GM18951 (cell line): ENCODE measurements around the gene COA3.

Experiments used
- POLR2A ChIP-seq: IDR thresholded peaks from 4 replicates; pipeline ENCODE4 v1.6.1; 2011; ENCODE audit warnings: mild to moderate bottlenecking; ENCODE audit not compliant: insufficient read length, insufficient read depth; ENCODE audit errors: extremely low read depth
- in situ Hi-C: fragments of 300-500 bp; cut with MboI; formaldehyde crosslinking; loops from one replicate; pipeline ENCODE4 v1.12.0; 2022; ENCODE audit warnings: low sequenced_read_pairs, mixed read lengths, inconsistent platforms; ENCODE audit not compliant: unreplicated experiment

COA3 gene

GRCh38 chr17:42783062-42783790 is 15.3 kb downstream of the COA3 start:
- in situ Hi-C loops, result no loop called here

DNA sequence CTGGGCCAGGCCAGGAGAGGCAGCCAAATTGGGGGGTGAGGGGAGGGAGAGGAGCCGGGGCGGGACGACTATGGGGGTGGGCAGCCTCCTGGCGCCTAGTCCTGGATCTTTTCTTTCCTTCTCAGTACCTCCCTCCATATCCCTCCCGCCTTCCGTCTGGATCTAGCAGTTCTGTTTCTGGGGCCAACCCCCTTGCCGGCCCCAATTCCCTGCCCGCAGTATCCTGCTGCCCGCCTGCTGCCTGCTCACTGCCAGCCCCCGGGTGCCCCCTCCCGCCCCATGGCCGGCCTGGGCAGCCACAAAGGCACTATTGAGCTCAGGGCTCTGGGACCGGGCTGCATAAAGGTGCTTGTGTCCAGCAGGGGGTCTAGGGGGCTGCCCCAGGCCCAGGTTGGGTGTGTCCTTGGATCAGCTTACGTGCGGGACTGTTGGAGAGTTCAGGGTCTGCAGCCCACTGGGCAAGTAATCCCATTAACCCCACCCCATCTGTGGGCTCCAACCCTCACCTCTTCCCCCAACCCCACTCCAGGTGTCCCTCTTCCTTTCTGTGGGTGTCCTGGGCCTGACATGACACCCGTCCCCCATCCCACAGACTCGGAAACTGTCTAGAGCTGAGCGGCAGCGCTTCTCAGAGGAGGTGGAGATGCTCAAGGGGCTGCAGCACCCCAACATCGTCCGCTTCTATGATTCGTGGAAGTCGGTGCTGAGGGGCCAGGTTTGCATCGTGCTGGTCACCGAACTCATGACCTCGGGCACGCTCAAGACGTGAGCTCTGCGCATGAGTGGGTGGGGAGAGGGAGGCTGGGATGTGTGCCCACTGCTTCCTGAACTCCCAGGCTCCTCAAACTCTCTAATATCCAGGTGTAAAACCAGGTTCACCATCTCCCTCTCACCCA is 16.1 kb downstream of the COA3 start:
- no peak for TF ChIP-seq POLR2A
- in situ Hi-C loops, result no loop called here

More at GRCh38 chr17:42783062-42783790, 15.3 kb downstream of the COA3 start:
- TF ChIP-seq POLR2A, result no peak

GRCh38 chr17:42781639-42782165 is 16.8 kb downstream of the COA3 start:
- in situ Hi-C loops, result no loop called here
- no peak for TF ChIP-seq POLR2A

DNA sequence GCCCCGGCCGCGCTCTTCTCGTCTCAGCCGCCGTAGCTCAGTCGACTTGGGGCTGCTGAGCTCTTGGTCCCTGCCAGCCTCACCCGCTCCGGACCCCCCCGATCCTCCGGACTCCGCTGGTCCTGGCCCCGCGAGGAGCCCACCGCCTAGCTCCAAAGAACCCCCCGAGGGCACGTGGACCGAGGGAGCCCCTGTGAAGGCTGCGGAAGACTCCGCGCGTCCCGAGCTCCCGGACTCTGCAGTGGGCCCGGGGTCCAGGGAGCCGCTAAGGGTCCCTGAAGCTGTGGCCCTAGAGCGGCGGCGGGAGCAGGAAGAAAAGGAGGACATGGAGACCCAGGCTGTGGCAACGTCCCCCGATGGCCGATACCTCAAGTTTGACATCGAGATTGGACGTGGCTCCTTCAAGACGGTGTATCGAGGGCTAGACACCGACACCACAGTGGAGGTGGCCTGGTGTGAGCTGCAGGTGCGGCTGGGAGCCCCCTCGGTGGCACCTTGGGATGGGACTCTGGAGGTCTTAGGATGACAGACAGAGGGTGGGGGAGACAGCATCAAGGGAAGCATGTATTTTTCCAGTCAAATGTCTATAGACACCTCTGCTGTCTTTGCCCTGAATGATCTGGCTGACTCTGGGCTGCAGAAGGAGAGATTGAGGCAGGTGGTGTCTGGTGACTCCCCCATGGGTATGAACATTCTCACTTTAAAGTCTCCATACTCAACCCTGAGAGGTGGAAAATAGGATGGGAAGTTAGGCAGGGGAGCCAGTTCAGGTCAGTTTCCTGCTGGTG is 17.5 kb downstream of the COA3 start:
- TF ChIP-seq POLR2A, result no peak
- in situ Hi-C loops, result no loop called here

- in situ Hi-C loops, result no loop called here
- no peak for TF ChIP-seq POLR2A
Observed at GRCh38 chr17:42779936-42780850, 18.3 kb downstream of the COA3 start, which contains the start of gene WNK4. Gene WNK4, plus strand, starts transcription at chr17:42780610. Its CDS starts 89 bp downstream, at chr17:42780699.

DNA sequence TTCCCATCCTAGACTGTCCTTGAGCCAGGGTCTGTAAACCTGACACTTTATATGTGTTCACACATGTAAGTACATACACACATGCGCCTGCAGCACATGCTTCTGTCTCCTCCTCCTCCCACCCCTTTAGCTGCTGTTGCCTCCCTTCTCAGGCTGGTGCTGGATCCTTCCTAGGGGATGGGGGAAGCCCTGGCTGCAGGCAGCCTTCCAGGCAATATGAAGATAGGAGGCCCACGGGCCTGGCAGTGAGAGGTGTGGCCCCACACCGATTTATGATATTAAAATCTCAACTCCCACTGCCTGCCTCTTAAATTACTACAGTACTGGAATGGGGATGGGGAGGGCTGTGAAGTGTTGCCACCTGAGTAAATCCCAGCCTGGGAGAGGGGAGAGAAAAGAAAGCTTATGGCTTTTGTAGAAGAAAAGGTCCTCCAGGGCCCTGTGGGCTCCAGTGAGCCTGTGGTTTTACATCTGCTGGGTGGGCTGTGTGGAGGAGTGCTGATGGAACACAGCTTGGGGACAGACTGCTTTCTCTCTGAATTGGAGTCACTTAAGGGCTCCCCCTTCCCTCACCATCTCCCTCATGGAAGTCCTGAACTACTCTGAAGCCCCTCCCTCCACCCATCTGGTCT is 19.1 kb downstream of the COA3 start:
- in situ Hi-C loops, result no loop called here
- TF ChIP-seq POLR2A, result no peak

GRCh38 chr17:42778570-42778969 is 19.9 kb downstream of the COA3 start:
- in situ Hi-C loops, result no loop called here
- no peak for TF ChIP-seq POLR2A

DNA sequence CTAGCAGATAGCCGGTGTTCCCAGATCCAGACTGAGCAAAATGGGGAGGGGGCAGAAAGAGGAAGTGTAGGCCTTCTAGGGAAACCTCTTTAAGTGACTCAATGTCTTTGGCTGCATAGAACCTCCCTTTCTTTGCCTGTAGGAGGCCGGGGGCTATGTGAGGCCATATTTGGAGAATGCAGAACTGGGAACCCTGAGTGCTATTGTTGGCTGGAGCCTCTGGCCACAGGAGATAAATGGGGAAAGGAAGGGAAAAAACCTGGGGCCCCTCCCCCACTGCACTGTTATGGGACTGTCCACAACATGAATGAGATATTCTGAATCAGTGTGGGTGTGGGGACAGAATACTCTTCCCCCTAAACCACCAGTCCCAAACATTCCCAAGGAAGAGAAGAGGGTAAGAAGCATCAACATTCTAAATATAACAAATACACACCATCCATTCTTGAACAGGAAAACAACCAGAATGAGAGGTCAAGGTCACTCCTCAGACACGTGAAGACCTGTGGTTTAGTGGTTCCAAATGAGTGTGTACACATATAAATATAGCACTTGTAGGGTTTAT is 22.9 kb downstream of the COA3 start:
- in situ Hi-C loops, result no loop called here
- no peak for TF ChIP-seq POLR2A

- in situ Hi-C loops, result no loop called here
- TF ChIP-seq POLR2A, result no peak
Observed at GRCh38 chr17:42774066-42774745, 24.3 kb downstream of the COA3 start.

DNA sequence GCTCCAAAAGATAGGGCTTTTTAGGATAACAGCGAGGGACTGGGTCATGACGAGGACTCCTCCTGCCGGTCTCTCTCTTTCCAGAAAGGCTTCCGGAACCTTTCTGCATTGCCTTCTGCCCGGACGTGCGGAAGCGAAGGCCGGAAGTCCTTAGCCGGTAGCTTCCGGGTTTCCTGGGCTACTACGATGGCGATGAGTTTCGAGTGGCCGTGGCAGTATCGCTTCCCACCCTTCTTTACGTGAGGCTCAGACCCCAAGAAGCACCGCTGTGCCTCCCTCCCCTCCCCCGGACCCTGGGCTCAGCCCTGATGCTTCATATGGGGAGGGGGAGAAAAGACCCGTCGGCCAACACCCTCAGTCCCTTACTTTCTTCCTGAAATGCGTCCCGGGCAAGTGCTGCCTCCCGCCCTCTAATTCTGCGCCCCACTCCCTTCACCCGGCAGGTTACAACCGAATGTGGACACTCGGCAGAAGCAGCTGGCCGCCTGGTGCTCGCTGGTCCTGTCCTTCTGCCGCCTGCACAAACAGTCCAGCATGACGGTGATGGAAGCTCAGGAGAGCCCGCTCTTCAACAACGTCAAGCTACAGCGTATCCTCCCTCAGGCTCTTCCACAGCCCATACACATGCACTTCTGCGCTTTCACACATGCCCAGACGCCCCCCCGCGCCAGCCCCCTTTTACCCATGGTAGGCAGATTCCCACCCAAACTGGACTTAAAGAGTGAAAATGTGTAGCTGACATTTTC is 25.0 kb downstream of the COA3 start, which contains the start of gene VPS25:
Gene VPS25, plus strand, starts transcription at position 160 of the 746 bp plus-strand sequence. Its CDS starts 27 bp downstream, at position 187.
- peak; percentile 93 for TF ChIP-seq POLR2A
- in situ Hi-C loops, result no loop called here
